Stimulated activated CD4-positive, alpha-beta T cell treated with anti-CD3 and anti-CD28 coated beads, Interleukin-12 subunit alpha, Interleukin-12 subunit beta, amount 100 ng/mL, for 4 hours (primary cell): ENCODE measurements around the gene GALK1.
"Not testable (repeated sequence)": the region's sequence is repeated elsewhere in the genome, so short reads cannot be mapped to it uniquely, and the experiment has no call there.

Source experiments
- DNase-seq: peaks from one replicate; pipeline ENCODE4 v3.0.0-alpha.2; 2020

Gene GALK1

DNA sequence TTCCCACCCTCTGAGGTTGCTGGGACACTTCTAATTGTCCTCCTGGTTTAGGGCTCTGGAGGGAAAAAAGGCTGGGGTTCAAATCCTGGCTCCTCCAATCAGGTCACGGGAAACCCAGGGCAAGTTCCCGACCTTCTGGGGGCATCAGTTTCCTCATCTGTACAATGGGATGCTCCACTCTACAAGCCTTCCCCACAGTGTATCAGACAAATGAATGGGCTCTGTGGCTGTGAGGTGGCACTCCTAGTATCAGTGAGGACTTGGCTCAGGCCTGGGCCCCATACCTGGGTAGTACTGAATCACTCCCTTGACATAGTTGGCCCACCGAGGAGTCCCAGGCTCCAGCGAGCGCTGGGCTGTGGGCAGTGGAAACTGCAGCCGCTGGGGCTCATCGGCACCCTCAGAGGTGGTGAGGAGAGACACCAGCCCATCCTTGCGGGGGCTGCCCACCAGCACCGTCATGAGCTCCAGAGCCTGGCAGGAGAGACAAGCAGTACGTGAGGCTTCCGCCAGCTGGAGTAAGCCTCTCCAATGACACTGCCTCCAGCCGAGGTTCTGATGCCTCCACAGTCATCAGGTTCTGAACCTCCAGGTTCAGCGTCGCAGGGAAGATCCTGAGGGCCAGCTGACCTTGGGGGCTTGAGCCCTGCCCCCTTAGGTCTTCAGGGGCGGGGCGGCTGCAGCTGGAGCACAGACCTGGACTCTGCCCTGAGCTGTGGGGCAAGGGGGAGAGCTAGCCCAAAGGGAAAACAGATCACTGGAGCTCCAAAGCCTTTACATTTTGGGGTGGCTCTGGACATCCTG is 1.2 kb downstream of the GALK1 start:
- no peak for DNase-seq

DNA sequence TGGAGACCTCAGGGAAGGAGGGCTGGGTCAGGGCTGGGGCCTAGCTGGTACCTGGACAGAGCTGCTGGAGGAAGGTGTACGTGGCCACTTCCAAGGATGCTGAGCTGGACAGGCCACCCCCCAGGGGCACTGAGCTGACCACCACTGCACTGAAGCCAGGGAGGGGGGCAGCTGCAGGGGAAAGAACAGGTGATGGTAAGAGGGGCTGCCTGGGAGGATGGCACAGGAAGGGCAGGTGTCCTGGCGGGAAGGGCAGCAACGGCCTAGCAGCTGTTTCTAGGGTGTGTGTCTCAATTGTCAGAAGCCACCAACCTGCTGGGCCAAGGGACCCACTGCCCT is 1.8 kb downstream of the GALK1 start:
- no peak for DNase-seq

DNA sequence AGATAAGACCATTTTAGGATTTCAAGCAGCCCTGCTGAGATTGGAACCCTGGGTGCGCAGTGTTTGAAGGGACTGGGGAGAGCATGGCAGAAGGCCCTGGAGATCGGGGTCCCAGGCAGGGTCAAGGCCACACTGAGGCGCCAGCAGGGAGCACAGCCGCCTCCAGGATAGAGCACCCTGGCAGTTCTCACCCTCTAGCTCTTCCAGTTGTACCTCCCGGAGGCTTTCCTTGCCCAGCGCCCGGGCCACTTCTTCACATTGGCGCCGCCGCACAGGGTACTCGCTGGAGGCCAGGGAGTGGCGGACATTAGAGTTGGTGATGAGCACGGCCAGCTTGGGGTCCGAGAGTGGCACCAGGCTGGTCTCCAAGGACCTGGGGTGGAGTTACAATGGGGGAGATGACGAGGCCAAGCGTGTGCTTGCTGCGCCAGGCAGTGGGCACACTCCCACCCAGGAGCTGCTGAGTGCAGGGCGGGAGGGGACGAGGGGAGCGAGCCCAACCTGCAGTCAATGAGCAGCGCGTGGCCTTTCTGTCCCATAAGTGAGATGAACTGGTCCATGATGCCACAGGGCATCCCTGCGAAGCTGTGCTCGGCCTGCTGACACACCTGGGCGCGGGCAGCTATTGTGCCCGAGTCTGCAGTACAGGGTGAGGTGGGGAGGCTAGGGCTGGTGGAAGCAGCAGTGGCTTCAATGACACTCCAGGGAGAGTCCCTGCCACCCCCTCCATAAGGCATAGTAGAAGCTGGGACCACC is 2.3 kb downstream of the GALK1 start:
- no peak for DNase-seq

DNA sequence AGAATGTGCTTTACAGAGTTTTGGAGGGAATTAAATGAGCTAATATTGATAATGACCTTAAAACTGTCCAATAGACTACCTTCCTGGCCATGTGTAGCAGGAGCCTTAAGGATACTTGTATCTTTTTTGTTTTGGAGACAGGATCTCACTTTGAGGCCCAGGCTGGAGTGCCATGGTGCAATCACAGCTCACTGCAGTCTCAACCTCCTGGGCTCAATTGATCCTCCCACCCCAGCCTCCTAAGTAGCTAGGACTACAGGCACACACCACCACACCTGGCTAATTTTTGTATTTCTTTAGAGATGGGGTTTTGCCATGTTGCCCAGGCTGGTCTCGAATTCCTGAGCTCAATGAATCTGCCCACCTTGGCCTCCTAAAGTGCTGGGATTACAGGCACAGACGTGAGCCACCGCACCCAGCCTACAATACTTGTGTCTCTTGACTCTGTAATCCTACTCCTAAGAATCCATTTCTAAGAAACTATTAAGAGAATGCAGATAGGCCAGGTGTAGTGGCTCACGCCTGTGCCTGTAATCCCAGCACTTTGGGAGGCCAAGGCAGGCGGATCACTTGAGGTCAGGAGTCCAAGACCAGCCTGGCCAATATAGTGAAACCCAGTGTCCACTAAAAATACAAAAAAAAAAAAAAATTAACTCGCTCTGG is 4.9 kb downstream of the GALK1 start:
- DNase-seq, result not testable (repeated sequence)

DNA sequence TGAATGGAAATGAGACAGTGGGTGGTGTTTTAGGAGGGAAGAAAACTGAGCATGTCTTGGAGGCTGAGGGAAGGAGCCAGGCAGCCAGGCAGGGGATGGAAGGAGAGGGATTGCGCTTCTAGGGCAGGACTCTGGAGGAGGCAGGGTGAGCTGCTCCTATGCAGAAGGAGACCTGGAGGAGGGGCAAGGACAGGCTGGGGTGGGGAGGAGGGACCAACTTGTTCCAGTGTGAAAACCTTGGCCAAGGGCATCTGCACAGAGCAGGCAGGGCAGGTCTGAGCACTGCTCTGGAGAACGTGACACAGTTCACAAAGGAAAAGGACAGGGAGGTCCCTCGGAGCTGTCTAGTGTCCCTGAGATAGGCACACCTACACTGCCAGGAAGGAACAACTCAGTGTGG is 5.5 kb downstream of the GALK1 start:
- DNase-seq, result no peak

DNA sequence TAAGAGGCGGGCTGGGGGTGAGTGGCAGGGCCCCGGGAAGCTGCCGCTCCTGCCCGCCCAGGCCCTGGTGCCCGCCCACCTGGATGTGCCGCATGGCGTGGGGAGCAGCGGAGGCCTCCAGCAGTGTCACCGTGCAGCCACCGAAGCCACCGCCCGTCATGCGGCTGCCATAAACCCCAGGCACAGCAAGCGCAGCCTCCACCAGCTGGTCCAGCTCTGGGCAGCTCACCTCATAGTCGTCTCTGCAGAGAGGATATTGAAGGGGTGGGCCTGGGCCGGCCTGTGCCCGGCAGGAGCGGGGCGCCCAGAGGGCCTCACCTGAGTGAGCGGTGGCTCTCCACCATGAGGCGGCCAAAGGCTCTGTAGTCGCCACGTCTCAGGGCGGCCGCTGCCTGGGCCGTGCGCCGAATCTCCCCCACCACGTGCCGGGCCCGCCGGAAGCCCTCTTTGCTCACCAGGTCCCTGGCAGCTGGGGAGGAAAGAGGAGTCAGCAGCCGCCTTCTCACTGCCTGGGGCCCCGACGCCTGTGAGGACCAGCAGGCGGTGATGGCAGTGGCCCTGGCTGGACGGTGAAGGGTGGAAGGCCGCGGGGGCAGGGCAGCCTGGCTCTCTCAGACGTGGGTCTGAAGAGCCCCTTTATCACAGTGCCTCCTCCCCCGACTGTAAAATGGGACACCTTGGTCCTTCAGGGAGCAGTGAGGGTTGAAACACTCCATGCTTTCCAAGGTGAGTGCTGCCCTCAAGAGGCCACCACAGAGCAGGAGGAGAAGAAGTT is 6.7 kb downstream of the GALK1 start:
- DNase-seq, result no peak

DNA sequence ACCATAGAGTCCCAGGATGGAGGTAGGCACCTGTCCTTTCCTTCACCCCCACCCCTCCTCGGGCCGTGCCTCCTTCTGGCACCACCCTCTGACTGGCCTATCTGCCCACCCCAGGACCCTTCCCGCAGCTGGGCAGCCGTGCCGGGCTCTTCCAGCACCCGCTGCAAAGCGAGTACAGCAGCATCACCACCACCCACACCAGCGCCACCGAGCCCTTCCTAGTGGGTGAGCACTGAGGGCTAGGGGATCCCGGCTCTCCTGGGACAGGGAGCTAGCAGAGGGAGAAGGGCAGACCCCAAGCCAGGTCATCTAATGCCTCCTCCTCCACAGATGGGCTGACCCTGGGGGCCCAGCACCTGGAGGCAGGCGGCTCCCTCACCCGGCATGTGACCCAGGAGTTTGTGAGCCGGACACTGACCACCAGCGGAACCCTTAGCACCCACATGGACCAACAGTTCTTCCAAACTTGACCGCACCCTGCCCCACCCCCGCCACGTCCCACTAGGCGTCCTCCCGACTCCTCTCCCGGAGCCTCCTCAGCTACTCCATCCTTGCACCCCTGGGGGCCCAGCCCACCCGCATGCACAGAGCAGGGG is 7.8 kb downstream of the GALK1 start:
- no peak for DNase-seq

DNA sequence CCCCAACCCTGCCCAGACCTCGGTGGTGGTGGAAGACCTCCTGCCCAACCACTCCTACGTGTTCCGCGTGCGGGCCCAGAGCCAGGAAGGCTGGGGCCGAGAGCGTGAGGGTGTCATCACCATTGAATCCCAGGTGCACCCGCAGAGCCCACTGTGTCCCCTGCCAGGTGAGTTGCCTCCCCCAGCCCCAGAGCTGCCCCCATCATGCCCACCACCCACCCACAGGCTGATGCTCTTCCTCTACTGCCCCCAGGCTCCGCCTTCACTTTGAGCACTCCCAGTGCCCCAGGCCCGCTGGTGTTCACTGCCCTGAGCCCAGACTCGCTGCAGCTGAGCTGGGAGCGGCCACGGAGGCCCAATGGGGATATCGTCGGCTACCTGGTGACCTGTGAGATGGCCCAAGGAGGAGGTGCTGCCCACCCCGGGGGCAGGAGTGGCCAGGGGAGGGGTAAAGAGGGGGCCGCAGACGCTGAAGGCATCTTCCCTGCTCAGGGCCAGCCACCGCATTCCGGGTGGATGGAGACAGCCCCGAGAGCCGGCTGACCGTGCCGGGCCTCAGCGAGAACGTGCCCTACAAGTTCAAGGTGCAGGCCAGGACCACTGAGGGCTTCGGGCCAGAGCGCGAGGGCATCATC is 8.4 kb downstream of the GALK1 start:
- DNase-seq, result no peak

DNA sequence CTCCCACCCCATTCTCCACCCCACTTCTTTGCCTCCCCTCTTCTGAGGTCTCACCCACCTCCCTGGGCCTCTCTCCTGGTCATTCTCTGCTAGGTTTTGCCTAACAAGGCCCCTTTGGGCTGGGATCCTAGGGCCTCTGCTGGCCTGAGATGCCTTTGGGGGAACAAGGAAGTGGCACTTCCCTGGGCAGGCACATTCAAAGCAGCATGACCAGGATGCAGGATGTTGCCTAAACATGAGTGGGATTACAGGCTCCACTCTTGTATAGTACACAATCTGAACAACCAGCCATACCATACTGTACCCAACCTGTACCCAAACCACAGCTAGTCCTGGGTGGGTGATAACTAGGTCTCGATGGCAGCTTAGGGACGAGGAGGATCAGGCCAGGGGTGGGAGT is 9.0 kb downstream of the GALK1 start:
- DNase-seq, result no peak

DNA sequence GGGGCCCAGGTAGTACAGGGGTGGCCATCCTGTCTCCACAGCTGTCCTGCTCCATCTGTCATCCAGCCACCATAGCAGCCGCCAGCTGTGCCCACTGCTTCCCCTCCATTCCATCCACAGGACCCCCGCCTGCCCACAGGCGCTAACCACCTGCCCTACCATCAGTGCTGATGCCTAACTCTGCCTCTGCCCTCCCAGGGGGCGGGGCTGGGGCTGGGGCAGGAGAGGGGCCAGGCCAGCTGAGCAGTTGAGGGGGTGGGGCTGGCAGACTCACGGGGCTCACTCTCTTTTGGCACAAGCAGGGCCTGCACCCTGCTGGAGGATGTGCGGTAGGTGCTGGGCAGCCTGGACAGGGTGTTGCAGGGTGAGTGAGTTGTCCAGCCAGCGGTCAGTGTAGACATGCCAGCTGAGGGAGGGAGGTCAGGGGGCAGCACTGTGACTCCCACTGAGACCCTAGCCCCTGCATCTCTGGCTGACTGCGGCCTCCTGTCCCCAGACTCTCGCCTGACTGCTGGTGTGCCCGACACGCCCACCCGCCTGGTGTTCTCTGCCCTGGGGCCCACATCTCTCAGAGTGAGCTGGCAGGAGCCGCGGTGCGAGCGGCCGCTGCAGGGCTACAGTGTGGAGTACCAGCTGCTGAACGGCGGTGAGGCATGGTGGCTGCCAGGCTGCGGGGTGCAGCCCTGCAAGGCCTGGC is 9.6 kb downstream of the GALK1 start:
- DNase-seq, result no peak

DNA sequence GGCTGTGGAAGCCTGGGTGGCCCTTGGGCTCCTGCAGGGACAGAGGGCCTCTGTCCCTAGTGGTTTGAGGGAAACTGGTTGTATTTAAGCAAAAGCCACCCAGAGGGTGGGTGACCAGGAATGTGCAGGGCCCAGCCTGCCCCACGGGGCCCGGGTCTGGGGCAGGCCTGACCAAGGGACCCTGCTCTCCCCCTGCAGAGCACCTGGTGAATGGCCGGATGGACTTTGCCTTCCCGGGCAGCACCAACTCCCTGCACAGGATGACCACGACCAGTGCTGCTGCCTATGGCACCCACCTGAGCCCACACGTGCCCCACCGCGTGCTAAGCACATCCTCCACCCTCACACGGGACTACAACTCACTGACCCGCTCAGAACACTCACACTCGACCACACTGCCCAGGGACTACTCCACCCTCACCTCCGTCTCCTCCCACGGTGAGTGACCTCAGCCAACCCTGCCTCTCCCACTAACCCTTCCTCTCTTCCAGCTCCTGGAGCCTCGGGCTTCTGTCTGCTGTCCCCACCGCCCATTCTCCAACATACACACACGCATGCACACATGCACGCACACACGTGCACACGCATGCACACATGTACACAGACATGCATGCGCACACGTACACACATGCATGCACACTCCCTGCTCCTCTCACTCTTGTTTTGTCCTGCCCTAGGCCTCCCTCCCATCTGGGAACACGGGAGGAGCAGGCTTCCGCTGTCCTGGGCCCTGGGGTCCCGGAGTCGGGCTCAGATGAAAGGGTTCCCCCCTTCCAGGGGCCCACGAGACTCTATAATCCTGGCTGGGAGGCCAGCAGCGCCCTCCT is 10.4 kb downstream of the GALK1 start:
- no peak for DNase-seq

DNA sequence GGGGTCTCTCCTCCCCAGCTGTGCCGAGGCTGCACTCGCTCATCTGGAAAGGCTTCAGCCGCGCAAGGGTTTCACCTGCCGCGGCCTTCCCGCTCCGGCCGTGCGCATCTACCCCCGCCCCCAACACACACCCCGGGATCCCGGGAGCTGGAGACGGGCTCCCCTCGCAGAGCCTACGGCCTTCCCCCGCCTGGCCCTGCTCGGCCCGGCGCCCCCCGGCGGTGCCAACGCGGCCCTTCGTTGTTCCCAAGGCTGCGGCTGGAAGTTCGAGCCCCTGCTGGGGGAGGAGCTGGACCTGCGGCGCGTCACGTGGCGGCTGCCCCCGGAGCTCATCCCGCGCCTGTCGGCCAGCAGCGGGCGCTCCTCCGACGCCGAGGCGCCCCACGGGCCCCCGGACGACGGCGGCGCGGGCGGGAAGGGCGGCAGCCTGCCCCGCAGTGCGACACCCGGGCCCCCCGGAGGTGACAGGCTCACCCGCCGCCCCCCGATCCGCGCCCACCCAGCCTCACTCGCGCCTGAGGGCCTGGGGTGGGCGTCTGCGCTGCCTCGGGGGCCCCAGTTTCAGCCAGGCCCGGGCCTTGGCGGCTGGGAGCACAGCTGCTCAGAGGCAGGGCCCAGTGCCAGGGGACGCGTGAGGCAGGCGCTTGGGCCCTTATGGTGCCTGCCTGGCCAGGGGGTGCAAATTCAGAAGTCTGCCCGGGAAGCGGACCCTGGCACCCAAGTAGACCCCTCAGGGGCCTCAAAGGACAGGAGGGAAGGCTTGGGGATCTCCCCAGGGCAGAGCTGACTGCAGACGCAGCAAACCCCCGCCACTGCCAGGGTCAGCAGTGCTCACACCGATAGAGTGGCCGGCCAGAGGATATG is 11.2 kb downstream of the GALK1 start:
- DNase-seq, result peak; percentile 73

DNA sequence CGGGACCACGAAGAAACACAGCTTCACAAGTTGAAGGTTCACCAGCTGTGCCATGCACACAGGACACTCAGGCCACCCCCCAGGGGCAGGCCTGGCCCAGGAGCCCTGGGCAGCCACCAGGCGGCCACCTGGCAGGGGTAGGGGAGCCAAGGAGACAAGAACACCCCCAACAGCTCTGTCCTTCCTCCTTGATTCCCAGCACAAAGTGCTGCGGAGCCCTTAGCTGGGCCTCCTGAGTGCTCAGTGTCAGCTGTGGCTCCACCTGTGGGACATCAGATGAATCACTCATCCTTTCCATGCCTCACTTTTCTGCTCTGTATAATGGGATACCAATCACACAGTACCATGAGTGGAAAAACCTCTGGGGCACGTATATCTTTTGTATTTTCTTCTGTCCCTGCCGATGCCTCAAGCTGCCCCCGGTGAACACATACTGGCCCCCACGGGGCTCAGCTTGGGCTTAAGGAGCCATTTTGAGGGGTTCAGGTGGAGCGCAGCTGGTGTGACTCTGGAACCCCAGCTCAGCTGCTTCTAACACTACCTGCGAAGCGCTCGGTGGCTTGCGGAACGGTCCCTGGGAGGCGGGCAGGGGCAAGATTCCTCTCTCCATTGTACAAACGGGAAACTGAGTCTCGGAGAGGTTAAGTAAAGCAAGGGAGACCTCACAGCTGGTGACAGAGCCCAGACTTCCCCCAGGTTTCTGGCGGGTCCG is 12.0 kb downstream of the GALK1 start:
- DNase-seq, result no peak

DNA sequence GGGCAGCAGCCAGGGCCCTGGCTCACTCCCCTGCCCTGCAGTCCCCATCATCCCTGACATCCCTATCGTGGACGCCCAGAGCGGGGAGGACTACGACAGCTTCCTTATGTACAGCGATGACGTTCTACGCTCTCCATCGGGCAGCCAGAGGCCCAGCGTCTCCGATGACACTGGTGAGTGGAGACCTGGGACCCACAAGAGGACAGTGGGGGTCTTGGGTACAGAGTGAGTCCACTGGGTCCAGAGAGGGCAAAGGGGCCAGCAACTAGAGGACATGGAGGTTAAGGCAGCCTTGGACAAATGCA is 12.6 kb downstream of the GALK1 start:
- DNase-seq, result no peak

DNA sequence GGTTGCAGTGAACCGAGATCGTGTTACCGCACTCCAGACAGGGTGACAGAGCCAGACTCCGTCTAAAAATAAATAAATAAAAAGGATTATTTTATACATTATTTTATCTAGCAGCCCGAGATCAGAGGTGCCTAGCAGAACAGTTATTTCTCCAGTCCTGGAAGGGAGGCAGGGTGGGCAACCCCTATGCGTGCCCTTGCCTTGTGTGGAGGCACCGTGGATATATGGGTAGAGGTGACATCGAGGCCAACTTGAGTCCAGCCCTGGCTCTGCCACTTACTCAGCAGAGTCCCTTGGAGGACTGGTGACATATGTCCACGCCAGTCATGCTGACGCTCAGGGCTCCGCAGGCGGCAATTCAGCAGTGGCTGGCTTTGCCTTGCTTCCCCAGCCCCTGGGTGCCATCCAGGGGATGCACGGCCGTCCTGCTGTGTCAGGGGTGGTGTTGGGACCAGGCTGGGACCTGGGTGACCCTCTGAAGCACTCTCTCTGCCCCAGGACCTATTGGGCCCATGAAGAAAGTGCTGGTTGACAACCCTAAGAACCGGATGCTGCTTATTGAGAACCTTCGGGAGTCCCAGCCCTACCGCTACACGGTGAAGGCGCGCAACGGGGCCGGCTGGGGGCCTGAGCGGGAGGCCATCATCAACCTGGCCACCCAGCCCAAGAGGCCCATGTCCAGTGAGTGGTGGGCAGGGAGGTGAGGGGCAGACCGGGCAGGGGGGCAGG is 13.2 kb downstream of the GALK1 start:
- no peak for DNase-seq

DNA sequence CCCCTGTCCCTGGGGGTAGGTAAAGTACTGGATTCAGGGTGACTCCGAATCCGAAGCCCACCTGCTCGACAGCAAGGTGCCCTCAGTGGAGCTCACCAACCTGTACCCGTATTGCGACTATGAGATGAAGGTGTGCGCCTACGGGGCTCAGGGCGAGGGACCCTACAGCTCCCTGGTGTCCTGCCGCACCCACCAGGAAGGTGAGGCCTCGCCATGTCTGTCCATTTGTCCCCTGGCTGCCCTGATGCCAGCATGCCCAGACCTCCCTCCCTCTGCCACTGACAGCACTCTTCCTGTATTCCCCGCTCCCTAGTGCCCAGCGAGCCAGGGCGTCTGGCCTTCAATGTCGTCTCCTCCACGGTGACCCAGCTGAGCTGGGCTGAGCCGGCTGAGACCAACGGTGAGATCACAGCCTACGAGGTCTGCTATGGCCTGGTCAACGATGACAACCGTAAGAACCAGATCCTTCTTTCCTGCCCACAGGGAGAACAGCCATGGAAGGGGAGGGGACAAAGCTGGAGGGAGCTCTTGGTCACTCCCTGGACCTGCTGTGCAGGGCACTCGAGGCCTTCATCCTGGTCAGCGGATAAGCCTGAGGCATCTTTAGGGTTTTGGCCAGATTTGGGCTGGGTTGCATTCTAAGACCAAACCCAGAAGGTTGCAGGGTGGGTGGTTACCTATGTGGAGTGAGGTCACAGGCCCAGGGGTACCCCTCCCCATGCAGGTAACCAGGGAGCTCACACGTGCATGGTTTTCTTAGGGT is 14.2 kb downstream of the GALK1 start:
- no peak for DNase-seq

DNA sequence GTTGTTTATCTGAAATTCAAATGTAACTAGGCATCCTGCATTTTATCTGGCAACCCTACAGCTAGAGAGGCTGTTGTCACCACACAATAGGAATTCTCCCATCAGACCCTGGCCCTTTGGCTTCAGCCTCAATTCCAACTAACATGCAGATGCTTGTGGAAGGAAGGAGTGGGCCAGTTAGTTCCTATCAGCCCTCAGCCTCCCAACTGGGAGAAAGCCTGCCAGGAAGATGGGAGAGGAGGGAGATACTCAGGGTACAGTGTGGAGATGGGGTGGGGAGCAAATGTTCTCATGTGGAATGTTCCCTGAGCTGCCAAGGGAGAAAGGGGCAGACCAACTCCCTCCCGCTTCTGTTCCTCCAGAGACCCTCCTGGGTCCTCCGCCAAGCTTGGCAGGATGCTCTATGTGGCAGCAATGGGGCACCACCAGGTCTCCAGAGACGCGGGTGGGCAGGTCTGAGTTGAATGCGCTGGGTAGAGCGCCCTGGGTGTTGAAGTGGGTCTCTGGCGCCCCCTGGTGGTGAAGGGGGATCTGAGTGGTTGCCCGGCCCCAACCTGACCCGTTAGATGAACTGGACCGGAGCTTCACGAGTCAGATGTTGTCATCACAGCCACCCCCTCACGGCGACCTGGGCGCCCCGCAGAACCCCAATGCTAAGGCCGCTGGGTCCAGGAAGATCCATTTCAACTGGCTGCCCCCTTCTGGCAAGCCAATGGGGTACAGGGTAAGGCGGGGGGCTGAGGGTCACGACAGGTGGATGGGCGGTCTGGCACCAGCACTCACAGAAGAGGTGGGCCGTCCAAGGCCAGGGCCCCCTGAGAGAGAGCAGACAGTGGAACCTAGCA is 15.2 kb downstream of the GALK1 start:
- peak; percentile 93 for DNase-seq
